GM12873 (cell line): ENCODE data around the gene ELF1.

Source experiments
- CTCF ChIP-seq: IDR thresholded peaks from 2 replicates; pipeline ENCODE4 v1.5.1; 2012; ENCODE audit warnings: low read depth, mild to moderate bottlenecking, moderate library complexity, low read length, control low read depth; ENCODE audit not compliant: insufficient read depth; ENCODE audit errors: missing control alignments

The ELF1 gene

DNA sequence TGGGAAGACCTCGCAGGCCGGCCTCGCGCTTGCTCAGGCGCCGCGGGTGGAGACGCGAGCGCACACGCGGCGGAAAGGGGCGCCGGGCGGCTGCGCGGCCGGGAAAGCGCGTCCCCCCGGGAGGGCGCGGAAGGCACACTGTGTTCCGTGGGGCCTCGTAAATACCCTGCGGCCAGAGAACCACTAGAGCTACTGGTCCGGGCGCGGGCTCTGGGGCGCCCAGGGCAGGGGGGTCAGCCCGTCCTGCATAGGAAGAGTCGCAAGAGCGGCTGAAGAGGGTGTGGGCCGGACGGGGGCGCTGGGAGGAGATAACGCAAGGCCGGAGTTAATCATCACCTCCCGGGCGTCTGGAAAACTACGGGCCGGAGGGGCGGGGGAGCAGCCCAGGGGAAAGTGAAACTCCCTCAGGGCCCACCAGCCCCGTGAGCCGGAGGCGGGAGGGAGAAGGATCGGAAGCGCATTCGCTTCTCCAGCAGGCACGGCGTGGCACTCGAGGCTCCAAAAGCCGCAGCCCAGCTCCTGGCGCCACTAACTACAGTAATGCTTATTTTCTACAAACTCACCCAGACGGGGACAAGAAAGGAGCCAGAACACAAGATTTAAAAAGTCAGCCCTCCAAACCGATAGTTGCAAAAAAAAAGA, 41.1 kb upstream of the ELF1 start:
- peak; percentile 30 for TF ChIP-seq CTCF

DNA sequence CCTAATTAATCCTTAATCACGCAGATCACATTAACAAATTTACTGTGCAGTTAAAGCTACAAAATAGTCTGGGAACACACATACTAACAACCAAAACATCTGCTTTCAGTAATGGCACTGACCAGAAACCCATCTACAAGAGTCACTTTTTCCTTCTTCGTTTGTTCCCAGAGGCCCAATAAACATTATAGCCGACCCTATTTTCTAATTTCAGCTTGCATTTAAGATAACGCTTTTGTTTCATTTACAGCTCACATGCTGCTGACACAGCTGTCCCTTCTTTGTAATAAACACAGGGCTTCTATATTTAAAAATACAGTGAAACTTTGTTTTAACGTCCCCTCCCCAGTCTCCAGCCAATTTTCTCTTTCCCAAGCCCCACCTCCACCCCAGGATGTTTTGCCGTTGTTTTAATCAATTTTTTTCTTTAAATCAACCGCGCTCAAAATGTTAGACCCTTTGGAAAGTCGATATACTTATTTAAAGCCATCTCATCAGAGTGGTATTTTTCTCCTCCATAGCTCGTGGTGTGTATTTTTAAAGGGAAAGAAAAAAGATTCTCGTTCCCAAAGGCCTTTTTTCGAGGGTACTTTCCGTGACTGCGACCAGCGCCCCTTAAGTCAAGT, 40.5 kb upstream of the ELF1 start:
- no peak for TF ChIP-seq CTCF

DNA sequence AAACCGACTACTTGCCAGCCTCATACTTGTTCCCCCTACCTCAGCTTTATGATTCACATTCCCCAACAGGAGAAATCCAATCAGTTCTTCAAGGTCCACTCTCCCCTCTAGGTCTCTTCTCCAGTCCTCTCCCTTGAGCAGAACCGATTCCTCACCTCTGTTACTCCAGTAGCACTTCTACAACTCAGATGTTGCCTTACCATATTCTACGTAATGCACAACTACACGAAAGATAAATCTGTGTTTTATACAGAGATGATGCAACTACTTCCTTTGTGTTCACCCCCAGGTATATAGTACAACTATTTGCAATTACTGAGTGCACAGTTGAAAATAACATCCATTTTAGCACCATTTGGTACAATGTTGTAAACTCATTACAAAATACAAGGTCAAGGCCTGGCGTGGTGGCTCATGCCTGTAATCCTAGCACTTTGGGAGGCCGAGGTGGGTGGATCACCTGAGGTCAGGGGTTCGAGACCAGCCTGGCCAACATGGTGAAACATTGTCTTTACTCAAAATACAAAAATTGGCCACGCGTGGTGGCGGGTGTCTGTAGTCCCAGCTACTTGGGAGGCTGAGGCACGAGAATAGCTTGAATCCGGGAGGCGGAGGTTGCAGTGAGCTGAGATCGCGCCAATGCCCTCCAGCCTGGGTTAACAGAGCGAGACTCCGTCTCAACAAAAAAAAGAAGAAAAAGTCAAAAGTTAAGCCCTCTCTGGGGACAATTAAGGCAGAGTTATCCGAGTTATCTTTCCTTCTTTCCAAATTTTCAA, 39.4 kb upstream of the ELF1 start:
- TF ChIP-seq CTCF: no peak

DNA sequence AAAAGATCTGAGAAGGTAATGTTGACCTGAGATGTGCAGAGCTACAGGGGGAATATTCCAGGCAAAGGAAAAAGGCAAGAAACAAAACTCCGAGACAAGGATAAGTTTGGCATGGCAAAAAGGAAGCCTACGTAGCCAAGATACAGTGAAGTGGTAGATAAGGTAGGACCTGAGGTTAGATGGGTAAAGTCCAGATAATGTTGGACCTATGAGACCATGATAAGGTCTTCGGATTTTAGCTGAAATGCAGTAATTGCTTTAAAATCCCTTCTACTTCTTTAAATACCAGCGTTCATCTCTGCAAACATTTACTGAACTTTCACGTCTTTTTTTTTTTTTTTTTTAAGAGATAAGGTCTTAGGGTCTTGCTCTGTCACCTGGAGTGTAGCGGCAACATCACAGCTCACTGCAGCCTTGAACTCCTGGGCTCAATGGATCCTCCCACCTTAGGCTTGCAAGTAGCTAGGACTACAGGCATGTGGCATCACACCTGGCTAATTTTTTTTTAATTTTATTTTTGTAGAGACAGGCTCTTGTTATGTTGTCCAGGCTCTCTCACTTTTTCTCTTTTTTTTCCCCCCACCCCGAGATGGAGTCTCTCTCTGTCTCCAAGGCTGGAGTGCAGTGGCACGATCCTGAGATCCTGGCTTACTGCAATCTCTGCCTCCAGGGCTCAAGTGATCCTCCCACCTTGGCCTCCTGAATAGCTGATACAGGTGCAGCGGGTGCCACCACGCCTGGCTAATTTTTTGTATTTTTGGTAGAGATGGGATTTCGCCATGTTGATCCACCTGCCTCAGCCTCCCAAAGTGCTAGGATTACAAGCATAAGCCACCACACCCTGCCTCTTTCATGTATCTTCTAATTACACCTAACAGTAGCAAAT, 38.0 kb upstream of the ELF1 start:
- TF ChIP-seq CTCF: no peak

- TF ChIP-seq CTCF: no peak
Observed at GRCh38 chr13:41056194-41056593, 37.1 kb upstream of the ELF1 start.

- peak; percentile 55 for TF ChIP-seq CTCF
Observed at GRCh38 chr13:41054919-41055619, 36.0 kb upstream of the ELF1 start.
